Hepatocyte (in vitro differentiated cells): Measurements from ENCODE around the gene LYPD6. TPM values are rescaled to one million over a fixed set of nuclear protein-coding genes. Genes with fewer than 3 reads are reported as not detected.
A peak's percentile ranks its signal among the peaks of the same experiment; 100 is the strongest.

Experiments
- DNase-seq: peaks from one replicate; pipeline ENCODE4 v3.0.0-alpha.2; 2016; ENCODE audit warnings: low spot score
- H2AFZ ChIP-seq: fragments of 200-600 bp; sonication (generic); 2 replicates; pipeline ENCODE4 v1.6.0; 2016; ENCODE audit warnings: antibody characterized with exemption, mild to moderate bottlenecking
- H3K27ac ChIP-seq: fragments of 200-600 bp; sonication (generic); 2 replicates; pipeline ENCODE4 v1.5.1; 2016; ENCODE audit warnings: mild to moderate bottlenecking
- H3K27me3 ChIP-seq: fragments of 200-600 bp; sonication (generic); 2 replicates; pipeline ENCODE4 v1.6.1; 2016
- H3K36me3 ChIP-seq: fragments of 200-600 bp; sonication (generic); replicated peaks from 2 replicates; pipeline ENCODE4 v1.5.1; 2016; ENCODE audit warnings: low read depth; ENCODE audit not compliant: insufficient read depth
- H3K4me1 ChIP-seq: fragments of 200-600 bp; sonication (generic); 2 replicates; pipeline ENCODE4 v1.5.1; 2016; ENCODE audit warnings: mild to moderate bottlenecking, moderate library complexity; ENCODE audit not compliant: insufficient read depth
- H3K4me2 ChIP-seq: fragments of 200-600 bp; sonication (generic); 2 replicates; pipeline ENCODE4 v1.6.0; 2016
- H3K4me3 ChIP-seq: fragments of 200-600 bp; sonication (generic); 2 replicates; pipeline ENCODE4 v1.5.1; 2016; ENCODE audit warnings: mild to moderate bottlenecking
- H3K79me2 ChIP-seq: fragments of 200-600 bp; sonication (generic); 2 replicates; pipeline ENCODE4 v1.6.0; 2017; ENCODE audit warnings: mild to moderate bottlenecking
- H3K9me2 ChIP-seq: fragments of 200-600 bp; sonication (generic); replicated peaks from 2 replicates; pipeline ENCODE4 v1.6.0; 2017; ENCODE audit warnings: mild to moderate bottlenecking; ENCODE audit not compliant: insufficient read depth
- H3K9me3 ChIP-seq: fragments of 200-600 bp; sonication (generic); 2 replicates; pipeline ENCODE4 v1.5.1; 2016; ENCODE audit warnings: low read depth, mild to moderate bottlenecking
- H4K20me1 ChIP-seq: fragments of 200-600 bp; sonication (generic); 2 replicates; pipeline ENCODE4 v1.6.0; 2016; ENCODE audit warnings: mild to moderate bottlenecking; ENCODE audit not compliant: insufficient read depth, poor library complexity, severe bottlenecking
- EZH2 ChIP-seq: fragments of 200-600 bp; sonication (generic); IDR thresholded peaks from 2 replicates; pipeline ENCODE4 v1.6.1; 2016; ENCODE audit warnings: antibody characterized with exemption, mild to moderate bottlenecking, borderline replicate concordance
- EZH2phosphoT487 ChIP-seq: fragments of 200-600 bp; sonication (generic); IDR thresholded peaks from one replicate; pipeline ENCODE4 v1.6.1; 2018; ENCODE audit warnings: antibody characterized with exemption, mild to moderate bottlenecking, low read depth, moderate library complexity; ENCODE audit not compliant: unreplicated experiment, severe bottlenecking
- WGBS: methylation state at CpG from one replicate; pipeline ENCODE4 v1.1.6; 2016; ENCODE audit warnings: low lambda C conversion rate; ENCODE audit errors: missing lambda C conversion rate; 5-methylcytosine and 5-hydroxymethylcytosine counted together
- polyA plus RNA-seq: library from polyadenylated mRNA; unstranded; fragments of >200 nt; fragmentation: Nextera tagmentation; extraction: Ambion mirVana; gene quantifications from 2 replicates; pipeline ENCODE4 v1.2.1, GENCODE V29; 2016
- total RNA-seq: library from RNA; depleted of rRNA; stranded (reverse); fragments of >200 nt; gene quantifications from 2 replicates; pipeline ENCODE4 v1.2.3, GENCODE V29; 2014
- TF ChIP-seq, protein P1 (sequence below): fragments of 200-600 bp; sonication (generic); IDR thresholded peaks from 2 replicates; pipeline ENCODE4 v1.5.1; 2016; ENCODE audit warnings: antibody characterized with exemption, mild to moderate bottlenecking; ENCODE audit not compliant: poor library complexity

LYPD6 gene, protein sequence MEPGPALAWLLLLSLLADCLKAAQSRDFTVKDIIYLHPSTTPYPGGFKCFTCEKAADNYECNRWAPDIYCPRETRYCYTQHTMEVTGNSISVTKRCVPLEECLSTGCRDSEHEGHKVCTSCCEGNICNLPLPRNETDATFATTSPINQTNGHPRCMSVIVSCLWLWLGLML
- 11.2 and 12.3 TPM in 2 replicates for total RNA-seq
- polyA plus RNA-seq, result 5.3 and 5.4 TPM in 2 replicates

DNA sequence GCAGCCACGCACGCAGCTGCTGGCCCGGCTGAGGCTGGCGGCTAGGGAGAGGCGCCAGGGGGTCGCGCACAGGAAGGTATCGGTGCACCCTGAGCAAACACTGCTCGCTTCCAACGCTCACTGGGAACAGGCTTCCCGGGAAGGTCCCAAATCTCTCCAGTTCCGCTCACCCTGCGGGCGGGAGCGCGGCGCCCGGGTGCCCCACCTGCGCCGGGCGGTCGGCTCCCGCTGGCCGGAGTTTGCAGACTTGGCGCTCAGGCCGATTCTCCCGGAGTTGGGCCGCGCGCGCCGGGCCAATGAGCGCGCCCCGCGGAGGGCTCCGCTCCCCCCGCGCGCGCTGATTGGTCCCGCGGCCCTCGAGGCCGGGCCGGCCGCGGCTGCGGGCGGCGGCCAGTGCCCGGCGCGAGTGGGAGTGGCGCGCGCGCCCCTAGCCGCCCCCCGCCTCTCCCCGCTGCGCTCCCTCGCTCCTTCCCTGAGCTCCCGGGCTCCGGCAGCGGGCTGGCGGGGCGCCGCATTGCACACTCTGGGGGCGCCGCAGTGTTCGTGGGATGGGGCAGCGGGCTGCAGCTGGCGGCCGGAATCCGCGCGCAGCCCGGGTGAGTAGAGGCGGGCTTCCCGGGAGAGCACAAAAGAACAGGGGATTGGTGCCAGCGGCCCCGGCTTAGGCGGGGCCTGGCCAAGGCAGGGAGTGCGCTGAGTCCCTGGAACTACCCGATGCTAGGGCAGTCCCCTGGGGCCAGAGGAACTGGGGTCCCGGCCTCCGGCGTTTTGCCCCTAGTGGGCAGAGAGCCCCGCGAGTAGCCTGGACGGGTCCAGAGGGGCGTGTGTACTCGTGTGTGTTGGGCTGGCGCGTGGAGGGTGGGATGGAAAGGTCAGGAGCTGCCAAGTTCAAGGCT is at the start of gene LYPD6:
Gene LYPD6, plus strand, starts transcription at position 461 of the 896 bp plus-strand sequence. CDS start 107,122 bp downstream, outside the sequence.
- TF ChIP-seq, protein P1, sequence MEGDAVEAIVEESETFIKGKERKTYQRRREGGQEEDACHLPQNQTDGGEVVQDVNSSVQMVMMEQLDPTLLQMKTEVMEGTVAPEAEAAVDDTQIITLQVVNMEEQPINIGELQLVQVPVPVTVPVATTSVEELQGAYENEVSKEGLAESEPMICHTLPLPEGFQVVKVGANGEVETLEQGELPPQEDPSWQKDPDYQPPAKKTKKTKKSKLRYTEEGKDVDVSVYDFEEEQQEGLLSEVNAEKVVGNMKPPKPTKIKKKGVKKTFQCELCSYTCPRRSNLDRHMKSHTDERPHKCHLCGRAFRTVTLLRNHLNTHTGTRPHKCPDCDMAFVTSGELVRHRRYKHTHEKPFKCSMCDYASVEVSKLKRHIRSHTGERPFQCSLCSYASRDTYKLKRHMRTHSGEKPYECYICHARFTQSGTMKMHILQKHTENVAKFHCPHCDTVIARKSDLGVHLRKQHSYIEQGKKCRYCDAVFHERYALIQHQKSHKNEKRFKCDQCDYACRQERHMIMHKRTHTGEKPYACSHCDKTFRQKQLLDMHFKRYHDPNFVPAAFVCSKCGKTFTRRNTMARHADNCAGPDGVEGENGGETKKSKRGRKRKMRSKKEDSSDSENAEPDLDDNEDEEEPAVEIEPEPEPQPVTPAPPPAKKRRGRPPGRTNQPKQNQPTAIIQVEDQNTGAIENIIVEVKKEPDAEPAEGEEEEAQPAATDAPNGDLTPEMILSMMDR, result no peak
- TF ChIP-seq EZH2phosphoT487, result no peak
- no peak for TF ChIP-seq EZH2
- Histone ChIP-seq H3K27me3 (peaks cover 10% of the 10 kb centered on the region), H4K20me1 (no peaks in the 10 kb centered on the region), H3K4me3 (peak within 1 kb of the TSS; percentile 99), H3K27ac (peak within 1 kb of the TSS; percentile 78), H3K4me1 (no peaks in the 10 kb centered on the region), H3K9me2 (no peaks in the 10 kb centered on the region), H3K79me2 (peaks cover 25% of the 10 kb centered on the region), H3K4me2 (peak within 1 kb of the TSS; percentile 94), H3K9me3 (no peaks in the 10 kb centered on the region), H3K36me3 (no peaks in the 10 kb centered on the region), H2AFZ (peak within 1 kb of the TSS; percentile 99)
- peak; percentile 92 for DNase-seq
- WGBS, result 1% methylated on average over 81 of the region's 96 CpGs

DNA sequence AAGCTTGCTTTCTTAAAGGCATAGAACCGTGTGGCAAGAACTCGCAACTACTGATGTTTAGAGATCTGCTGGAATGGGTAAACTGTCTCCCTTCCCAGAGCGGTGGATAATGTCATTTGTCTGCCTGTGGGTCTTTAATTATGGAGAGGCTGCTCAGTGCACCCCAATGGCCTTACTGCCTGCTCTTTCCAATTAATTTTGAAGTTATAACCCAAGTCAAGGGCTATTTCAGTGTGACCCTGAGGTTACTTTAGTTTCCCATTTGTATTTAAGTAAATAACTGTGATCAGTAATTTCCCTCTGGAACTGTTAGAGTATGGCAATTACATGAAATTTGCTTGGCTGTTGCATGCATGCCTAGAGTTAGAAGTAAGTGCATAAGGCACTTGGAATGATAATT is 48.9 kb upstream of the LYPD6 start:
- peaks cover 10% of the 10 kb centered on the region for H3K4me1 ChIP-seq
- no peak overlapping the region for H2AFZ ChIP-seq
- no peak overlapping the region for H3K27ac ChIP-seq
- no peaks in the 10 kb centered on the region for H3K36me3 ChIP-seq
- H3K27me3 ChIP-seq, result no peaks in the 10 kb centered on the region
- no peak for DNase-seq
- no peaks in the 10 kb centered on the region for H3K79me2 ChIP-seq
- H3K4me2 ChIP-seq, result no peak overlapping the region
- H3K9me3 ChIP-seq, result no peaks in the 10 kb centered on the region
- TF ChIP-seq EZH2phosphoT487, result no peak
- TF ChIP-seq, protein P1, result no peak
- TF ChIP-seq EZH2, result no peak
- 80% methylated on average over 3 of the region's 3 CpGs for WGBS
- no peak overlapping the region for H3K4me3 ChIP-seq
- no peaks in the 10 kb centered on the region for H4K20me1 ChIP-seq
- no peaks in the 10 kb centered on the region for H3K9me2 ChIP-seq

DNA sequence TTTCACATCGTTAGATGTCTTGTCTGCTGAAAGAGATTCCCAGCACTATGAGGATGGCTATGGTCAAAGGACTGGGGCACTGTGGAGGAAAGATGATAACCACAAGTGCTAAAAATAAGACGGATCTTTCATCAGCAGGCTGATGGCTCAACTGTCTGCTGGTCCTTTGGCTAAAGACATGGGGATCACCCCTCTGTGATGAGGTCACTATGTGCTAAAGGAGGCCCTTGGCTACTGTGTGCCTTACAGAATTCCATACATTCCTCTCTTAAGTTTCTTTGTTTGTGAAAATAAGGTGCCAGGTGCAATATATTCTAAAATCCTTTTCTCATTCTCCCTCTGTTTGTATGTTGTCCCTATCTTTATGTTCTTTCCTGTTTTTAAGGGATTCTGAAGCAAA is 39.7 kb upstream of the LYPD6 start:
- TF ChIP-seq EZH2phosphoT487 (no peak), EZH2 (no peak)
- TF ChIP-seq, protein P1, result no peak

More for the DNA sequence above, 39.7 kb upstream of the LYPD6 start:
- Histone ChIP-seq H3K36me3 (no peaks in the 10 kb centered on the region), H3K4me3 (no peak overlapping the region), H3K4me2 (no peak overlapping the region), H3K4me1 (peaks cover 4% of the 10 kb centered on the region), H4K20me1 (no peaks in the 10 kb centered on the region), H3K79me2 (no peaks in the 10 kb centered on the region), H3K27me3 (no peaks in the 10 kb centered on the region), H2AFZ (no peak overlapping the region), H3K9me3 (no peaks in the 10 kb centered on the region), H3K9me2 (no peaks in the 10 kb centered on the region), H3K27ac (no peak overlapping the region)
- DNase-seq, result no peak
- 85% methylated on average over 2 of the region's 2 CpGs for WGBS
